ENCODE data around the gene RNU5B-1.

The RNU5B-1 gene

GRCh38 chr15:65328506-65329287, 24.2 kb downstream of the RNU5B-1 start:
- no peak for DNase-seq (ENCODE audit: low read depth in 2 of 2)

- no peak for DNase-seq (ENCODE audit: low read depth in 2 of 2)
Observed at GRCh38 chr15:65329288-65329983, 25.0 kb downstream of the RNU5B-1 start.

GRCh38 chr15:65329984-65330735, 25.7 kb downstream of the RNU5B-1 start:
- DNase-seq (ENCODE audit: low read depth in 2 of 2), result no peak

GRCh38 chr15:65330934-65331645, 26.6 kb downstream of the RNU5B-1 start:
- no peak for DNase-seq (ENCODE audit: low read depth in 2 of 2)

DNA sequence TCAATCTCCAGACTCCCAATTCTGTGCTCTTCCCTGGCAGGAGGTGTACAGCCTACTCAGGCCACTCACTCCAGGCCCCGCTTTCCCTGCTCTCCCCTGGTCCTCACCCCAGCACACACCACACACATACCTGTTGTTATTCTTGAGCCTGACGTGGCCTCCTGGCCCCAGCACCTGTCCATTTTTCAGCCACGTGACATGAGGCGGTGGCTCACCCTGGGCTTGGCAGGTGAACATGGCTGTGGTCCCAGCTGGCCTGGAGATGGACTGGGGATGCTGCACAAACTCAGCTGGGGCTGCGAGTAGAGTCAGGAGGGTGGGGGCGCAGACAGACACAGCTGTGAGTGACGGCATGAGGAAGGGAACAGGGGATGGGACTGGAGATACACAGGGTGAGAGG, 27.3 kb downstream of the RNU5B-1 start:
- no peak for DNase-seq (ENCODE audit: low read depth in 2 of 2)

- DNase-seq (ENCODE audit: low read depth in 2 of 2), result no peak
Observed at GRCh38 chr15:65332391-65333147, 28.1 kb downstream of the RNU5B-1 start.

- no peak for DNase-seq (ENCODE audit: low read depth in 2 of 2)
Observed at GRCh38 chr15:65333148-65333820, 28.8 kb downstream of the RNU5B-1 start.

GRCh38 chr15:65333856-65334255, 29.4 kb downstream of the RNU5B-1 start:
- no peak for DNase-seq (ENCODE audit: low read depth in 2 of 2)

- DNase-seq (ENCODE audit: low read depth in 2 of 2), result no peak
Observed at GRCh38 chr15:65334586-65335231, 30.2 kb downstream of the RNU5B-1 start.

- DNase-seq (ENCODE audit: low read depth in 2 of 2), result no peak
Observed at GRCh38 chr15:65335278-65336055, 31.0 kb downstream of the RNU5B-1 start.

GRCh38 chr15:65336493-65337435, 32.3 kb downstream of the RNU5B-1 start:
- DNase-seq (ENCODE audit: low read depth in 2 of 2), result no peak

DNA sequence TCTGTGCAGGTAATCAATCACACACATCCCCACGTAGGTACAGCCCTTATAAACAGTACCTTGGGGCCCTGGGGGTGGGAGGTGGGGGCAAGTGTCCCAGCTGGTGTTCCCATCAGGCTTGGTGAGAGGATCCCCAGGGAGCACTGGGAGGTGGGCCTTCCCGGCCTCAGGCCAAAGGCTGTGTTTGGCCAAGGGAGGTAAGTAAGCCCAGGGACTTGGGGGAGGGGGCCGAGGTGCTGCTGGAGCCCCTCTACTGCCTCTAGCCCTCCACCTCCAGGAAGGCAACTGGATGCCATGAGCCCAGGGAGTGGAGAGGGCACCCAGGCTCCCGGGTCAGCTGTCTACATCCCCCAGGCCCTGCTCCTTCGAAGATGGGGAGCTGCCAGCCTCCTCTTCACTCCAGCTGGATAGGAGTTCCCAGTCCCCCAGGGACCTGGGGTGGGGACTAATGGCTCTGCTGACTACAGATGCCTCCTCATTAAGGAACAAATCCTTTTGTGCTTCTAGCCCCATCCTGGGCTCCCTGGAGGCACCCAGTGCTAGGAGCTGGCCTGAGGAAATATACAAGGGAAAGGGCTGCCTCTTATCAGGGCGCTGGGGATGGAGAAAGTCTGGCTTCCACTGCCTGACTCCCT, 33.1 kb downstream of the RNU5B-1 start:
- DNase-seq (ENCODE audit: low read depth in 2 of 2), result no peak

DNA sequence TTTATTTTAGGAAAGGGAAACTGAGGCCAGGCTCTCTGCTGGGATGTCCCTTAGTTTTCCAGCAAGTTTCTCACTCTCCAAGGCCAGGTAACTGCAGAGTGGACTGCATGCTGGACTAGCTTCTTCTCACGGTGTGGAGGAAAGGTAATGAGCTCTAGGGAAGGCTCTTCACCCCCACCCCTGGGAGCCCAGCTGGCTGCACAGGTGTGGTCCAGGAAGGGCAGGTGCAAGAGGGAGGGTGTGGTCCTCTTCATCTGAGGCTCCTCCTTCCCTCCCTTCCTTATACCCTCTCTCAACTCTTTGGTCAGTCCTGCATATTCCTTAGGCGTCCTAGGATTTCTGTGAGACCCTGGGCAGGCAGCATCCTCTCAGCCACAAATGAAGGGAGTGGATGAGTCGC, 33.9 kb downstream of the RNU5B-1 start:
- DNase-seq (ENCODE audit: low read depth in 2 of 2), result no peak

GRCh38 chr15:65338823-65339222, 34.3 kb downstream of the RNU5B-1 start:
- DNase-seq (ENCODE audit: low read depth in 2 of 2), result no peak

DNA sequence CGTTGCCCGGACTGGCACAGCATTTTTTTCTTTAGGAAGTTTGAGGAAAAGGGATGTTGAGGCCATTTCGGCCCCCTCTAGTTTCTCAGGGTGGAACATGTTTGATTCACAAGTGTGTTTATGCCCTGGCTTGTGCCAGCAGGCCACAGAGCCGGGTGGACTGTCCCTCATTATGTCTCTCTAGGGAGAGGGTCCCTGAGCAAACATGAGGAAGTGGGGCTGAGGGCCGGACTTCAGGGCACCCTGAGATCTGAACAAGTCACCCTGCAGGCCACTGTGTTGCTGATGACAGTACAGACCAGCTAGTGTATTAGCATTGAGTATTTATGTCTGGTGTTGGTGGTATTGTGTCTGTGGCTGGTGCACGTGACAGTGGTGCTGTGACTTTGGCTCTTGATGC, 34.9 kb downstream of the RNU5B-1 start:
- no peak for DNase-seq (ENCODE audit: low read depth in 2 of 2)

- no peak for DNase-seq (ENCODE audit: low read depth in 2 of 2)
Observed at GRCh38 chr15:65339920-65340319, 35.4 kb downstream of the RNU5B-1 start.

- DNase-seq (ENCODE audit: low read depth in 2 of 2), result no peak
Observed at GRCh38 chr15:65342493-65342892, 38.0 kb downstream of the RNU5B-1 start.
